HG03196 (cell line): ENCODE measurements around the gene ATG12.
"Not testable (repeated sequence)": the region's sequence is repeated elsewhere in the genome, so short reads cannot be mapped to it uniquely, and the experiment has no call there.

ENCODE experiments used
- ATAC-seq: cut with Tn5 transposase; IDR thresholded peaks from one replicate; pipeline ENCODE4 v1.9.1; 2021; ENCODE audit not compliant: unreplicated experiment

ATG12 gene

GRCh38 chr5:115843444-115844130, 2.2 kb upstream of the ATG12 start:
- ATAC-seq = no peak

GRCh38 chr5:115842952-115843351, 1.6 kb upstream of the ATG12 start:
- ATAC-seq = no peak

GRCh38 chr5:115842089-115842935, 947 bp upstream of the ATG12 start:
- ATAC-seq = peak; percentile 30

GRCh38 chr5:115840873-115841272, 492 bp downstream of the ATG12 start:
- ATAC-seq = no peak

- no peak for ATAC-seq
Observed at GRCh38 chr5:115838885-115839518, 2.4 kb downstream of the ATG12 start.

- ATAC-seq = no peak
Observed at GRCh38 chr5:115835481-115835880, 5.9 kb downstream of the ATG12 start.

- ATAC-seq = no peak
Observed at GRCh38 chr5:115831163-115831768, 10.1 kb downstream of the ATG12 start.

- ATAC-seq = no peak
Observed at GRCh38 chr5:115829913-115830312, 11.5 kb downstream of the ATG12 start.

- ATAC-seq = no peak
Observed at GRCh38 chr5:115825948-115826347, 15.4 kb downstream of the ATG12 start.

GRCh38 chr5:115824983-115825382, 16.4 kb downstream of the ATG12 start:
- not testable (repeated sequence) for ATAC-seq

GRCh38 chr5:115820846-115821245, 20.5 kb downstream of the ATG12 start:
- ATAC-seq = no peak

- ATAC-seq = no peak
Observed at GRCh38 chr5:115818821-115819220, 22.5 kb downstream of the ATG12 start.

- no peak for ATAC-seq
Observed at GRCh38 chr5:115817386-115817785, 24.0 kb downstream of the ATG12 start.

- no peak for ATAC-seq
Observed at GRCh38 chr5:115816226-115817081, 24.9 kb downstream of the ATG12 start, which contains the start of gene CDO1. CDO1 (minus strand) TSS chr5:115816659; CDS start chr5:115816397, 262 bp downstream.

GRCh38 chr5:115815693-115816225, 25.6 kb downstream of the ATG12 start:
- no peak for ATAC-seq

GRCh38 chr5:115815006-115815692, 26.2 kb downstream of the ATG12 start:
- no peak for ATAC-seq

GRCh38 chr5:115813719-115814118, 27.6 kb downstream of the ATG12 start:
- ATAC-seq = no peak

GRCh38 chr5:115812372-115812771, 29.0 kb downstream of the ATG12 start:
- ATAC-seq = no peak

GRCh38 chr5:115811406-115811805, 30.0 kb downstream of the ATG12 start:
- no peak for ATAC-seq

- no peak for ATAC-seq
Observed at GRCh38 chr5:115810761-115811160, 30.6 kb downstream of the ATG12 start.
